Glomerular visceral epithelial cell (primary cell): ENCODE results near the gene ARF4.
"Not testable (repeated sequence)": the region's sequence is repeated elsewhere in the genome, so short reads cannot be mapped to it uniquely, and the experiment has no call there.

Experiments
- DNase-seq: peaks from one replicate; pipeline ENCODE4 v3.0.0-alpha.2; 2016; ENCODE audit errors: extremely low spot score

ARF4 gene

GRCh38 chr3:57597127-57597923 lies at the start of gene ARF4:
Gene ARF4 (minus strand): TSS chr3:57597344. CDS start chr3:57597140, 204 bp downstream.
- DNase-seq: peak; percentile 99

GRCh38 chr3:57646723-57647122 lies 49.6 kb upstream of the ARF4 start:
- peak; percentile 15 for DNase-seq

DNA sequence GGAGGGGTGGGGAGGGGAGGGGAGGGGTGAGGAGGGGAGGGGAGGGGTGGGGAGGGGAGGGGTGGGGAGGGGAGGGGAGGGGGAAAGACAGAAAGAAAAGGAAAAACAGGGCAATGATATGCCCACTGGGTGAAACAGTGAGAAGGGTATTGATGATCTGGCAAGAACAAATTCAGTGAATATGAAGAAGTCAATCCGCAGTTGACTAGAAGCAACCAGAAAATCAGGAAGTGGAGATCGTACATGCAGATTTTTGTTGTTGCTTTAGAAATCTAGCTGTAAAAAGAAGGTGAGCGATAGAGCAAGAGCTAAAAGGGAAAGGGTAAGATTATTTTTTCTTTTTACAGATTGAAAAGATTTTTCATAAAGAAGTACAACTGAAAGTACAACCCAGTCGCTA lies 47.6 kb upstream of the ARF4 start:
- no peak for DNase-seq

DNA sequence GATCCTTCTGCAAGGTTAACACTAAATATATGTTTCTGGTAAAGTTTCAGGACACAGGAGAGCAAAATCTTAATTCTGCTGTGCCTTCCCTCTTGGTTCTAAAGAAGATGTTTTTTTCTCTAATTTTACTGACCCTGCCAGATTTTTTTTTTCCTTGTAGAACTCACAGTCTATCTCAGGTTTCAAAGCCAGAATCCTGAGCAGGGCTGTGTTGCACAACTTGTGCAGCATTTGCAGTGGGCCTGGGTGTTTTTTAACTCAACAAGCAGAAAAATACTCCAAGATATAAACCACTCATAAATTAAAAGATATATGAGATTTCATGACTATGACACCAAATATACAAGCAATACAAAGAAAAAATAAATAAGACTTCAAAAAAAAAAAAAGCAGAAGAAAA lies 40.2 kb upstream of the ARF4 start:
- no peak for DNase-seq

- DNase-seq: not testable (repeated sequence)
Measured at GRCh38 chr3:57634259-57634658, 37.1 kb upstream of the ARF4 start.

DNA sequence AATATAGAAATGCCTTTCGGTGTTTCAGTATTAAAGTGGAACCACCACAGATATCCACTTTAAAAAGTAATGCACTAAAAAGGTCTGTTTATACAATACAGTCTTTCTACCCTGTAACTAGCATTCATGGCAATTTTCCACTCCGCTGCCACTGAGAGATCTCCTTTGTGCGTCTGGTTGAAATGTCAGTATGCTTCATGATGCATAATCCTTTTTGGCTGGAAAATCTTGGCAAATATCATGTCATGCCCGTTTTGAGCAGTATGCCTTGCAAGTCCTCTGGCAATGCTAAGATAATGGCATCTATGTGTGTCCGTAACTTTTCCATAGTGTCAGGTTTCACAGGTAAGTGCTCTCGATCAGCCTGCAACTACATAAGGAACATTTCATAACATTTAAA lies 30.8 kb upstream of the ARF4 start:
- no peak for DNase-seq

GRCh38 chr3:57624801-57625200 lies 27.7 kb upstream of the ARF4 start:
- no peak for DNase-seq

DNA sequence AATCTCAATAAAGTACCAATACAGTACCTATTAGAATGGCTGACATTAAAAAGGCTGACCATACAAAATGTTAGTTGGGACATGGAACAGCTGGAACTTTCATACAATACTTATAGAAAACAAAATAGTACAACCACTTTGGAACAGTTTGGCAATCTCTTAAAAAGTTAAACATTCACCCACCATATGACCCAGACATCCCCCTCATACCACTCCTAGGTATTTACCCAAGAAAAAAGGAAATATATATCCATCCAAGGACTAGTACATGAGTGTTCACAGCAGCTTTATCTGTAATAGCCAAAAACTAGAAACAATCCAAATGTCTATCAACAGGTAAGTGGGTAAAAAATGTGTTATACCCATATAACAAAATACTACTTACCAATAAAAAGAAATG lies 25.2 kb upstream of the ARF4 start:
- DNase-seq: no peak

DNA sequence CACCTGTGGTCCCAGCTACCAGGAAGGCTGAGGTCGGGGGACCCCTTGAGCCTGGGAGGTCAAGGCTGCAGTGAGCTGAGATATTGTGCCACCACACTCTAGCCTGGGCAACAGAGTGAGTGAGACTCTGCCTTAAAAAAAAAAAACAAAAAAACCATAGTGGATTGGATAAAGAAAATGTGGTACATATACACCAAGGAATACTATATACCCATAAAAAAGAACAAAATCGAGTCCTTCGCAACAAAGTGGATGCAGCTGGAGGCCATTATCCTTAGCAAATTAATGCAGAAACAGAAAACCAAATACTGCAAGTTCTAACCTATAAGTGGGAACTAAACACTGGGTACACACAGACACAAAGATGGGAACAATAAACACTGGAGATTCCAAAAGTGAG lies 20.6 kb upstream of the ARF4 start:
- no peak for DNase-seq

DNA sequence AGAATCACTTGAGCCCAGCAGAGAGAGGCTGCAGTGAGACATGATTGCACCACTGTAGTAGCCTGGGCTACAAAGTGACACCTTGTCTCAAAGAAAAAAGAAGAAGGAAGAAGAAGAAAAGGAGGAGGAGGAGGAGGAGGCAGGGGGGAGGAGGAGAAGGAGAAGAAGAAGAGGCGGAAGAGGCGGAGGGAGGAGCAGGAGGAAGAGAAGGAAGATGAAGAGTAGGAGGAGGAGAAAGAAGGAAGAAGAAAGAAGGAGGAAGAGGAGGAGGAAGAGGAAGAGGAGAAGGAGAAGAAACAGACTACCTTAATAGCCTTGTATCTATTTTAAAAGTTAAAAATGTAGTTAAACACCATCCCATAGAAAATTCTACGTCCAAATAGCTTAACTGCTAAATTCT lies 19.1 kb upstream of the ARF4 start:
- no peak for DNase-seq

GRCh38 chr3:57611870-57612269 lies 14.7 kb upstream of the ARF4 start:
- DNase-seq: not testable (repeated sequence)

DNA sequence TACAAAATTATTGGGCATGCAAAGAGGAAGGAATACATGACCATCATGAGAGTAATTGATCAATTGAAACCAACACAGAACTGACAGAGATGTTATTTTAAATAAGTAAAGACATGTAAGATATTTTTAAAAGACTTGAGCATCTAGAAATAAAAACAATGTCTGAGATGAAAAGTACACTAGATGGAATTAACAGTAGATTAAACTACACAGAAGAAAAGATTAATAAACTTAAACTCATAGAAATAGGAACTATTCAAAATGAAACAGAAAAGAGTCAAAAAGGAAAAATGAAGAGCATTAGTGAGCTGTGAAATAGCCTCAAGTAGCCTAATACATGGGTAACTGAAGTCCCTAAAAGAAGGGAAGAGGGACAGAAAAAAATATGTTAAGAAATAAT lies 8.5 kb upstream of the ARF4 start:
- no peak for DNase-seq

- DNase-seq: no peak
Measured at GRCh38 chr3:57604971-57605370, 7.8 kb upstream of the ARF4 start.

GRCh38 chr3:57600195-57600594 lies 3.1 kb upstream of the ARF4 start:
- DNase-seq: no peak

DNA sequence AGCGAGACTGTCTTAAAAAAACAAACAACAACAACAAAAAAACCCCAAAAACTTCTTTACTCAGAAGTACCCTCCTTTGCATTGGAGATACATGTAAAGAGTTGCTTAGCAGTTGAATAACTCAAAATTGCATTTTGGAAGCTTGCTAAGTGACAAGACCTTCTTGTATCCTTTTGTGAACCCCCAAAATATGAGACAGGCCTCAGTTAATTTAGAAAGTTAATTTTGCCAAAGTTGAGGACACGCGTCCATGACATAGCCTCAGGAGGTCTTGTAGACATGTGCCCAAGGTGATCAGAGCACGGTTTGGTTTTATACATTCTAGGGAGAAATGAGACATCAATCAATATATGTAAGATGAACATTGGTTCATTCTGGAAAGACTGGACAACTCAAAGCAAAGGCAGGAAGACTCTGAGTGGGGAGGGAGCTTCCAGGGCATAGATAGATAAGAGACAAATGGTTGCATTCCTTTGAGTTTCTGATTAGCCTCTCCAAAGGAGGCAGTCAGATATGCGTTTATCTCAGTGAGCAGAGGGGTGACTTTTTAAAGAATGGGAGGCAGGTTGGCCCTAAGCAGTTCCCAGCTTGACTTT lies 1.7 kb upstream of the ARF4 start:
- no peak for DNase-seq

- DNase-seq: peak; percentile 94
Measured at GRCh38 chr3:57596495-57597126, 533 bp downstream of the ARF4 start.

DNA sequence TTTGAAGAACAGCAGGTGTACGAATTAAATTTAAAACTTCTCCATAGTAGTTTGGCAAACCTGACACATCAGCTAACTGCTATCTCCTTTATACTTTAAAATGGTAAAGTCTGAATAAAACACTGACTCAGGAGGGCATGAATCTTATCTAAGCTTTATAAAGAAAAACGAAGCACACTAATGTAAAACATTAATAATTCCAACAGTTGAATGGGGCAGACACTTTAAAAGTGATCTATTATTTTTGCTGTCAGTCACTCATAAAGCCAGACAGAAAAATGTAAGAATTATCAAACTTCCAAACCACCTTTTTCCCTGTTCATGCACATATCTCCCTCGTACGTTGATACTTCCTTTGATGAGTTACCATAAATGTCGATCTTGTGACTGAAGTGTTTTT lies 2.6 kb downstream of the ARF4 start:
- DNase-seq: no peak

GRCh38 chr3:57594144-57594543 lies 3.0 kb downstream of the ARF4 start:
- no peak for DNase-seq

DNA sequence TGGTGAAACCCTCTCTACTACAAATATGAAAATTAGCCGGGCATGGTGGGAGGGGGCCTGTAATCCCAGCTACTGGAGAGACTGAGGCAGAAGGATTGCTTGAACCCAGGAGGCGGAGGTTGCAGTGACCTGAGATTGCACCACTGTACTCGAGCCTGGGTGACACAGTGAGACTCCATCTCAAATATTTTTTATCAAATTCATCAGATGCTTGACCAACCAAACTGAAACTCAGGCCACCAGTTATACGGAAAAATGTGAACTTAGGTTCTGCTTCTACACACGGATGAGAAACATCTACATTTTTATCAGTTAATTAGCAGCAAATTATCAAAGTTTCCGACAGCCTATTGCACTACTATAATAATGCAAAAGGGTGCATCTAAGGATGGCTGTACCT lies 4.8 kb downstream of the ARF4 start:
- no peak for DNase-seq

DNA sequence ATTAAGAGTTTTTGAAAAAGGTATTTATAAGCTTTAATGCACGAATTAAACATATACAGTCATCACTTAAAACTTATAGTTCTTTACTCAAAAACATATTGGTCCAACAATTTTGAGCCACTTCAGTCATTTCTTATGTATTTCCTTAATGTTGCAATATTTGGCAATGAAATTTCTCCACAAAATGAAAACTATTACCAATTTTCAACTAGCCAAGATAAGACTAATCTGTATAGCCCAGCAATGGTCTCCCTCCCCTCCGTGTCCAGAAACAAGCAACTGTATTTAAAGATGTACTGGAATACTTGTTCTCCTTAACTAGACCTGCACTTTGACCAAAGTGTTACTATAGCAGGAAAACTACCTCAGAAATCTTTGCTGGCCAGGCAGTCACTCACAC lies 9.2 kb downstream of the ARF4 start:
- DNase-seq: no peak

- no peak for DNase-seq
Measured at GRCh38 chr3:57586778-57587177, 10.4 kb downstream of the ARF4 start.

DNA sequence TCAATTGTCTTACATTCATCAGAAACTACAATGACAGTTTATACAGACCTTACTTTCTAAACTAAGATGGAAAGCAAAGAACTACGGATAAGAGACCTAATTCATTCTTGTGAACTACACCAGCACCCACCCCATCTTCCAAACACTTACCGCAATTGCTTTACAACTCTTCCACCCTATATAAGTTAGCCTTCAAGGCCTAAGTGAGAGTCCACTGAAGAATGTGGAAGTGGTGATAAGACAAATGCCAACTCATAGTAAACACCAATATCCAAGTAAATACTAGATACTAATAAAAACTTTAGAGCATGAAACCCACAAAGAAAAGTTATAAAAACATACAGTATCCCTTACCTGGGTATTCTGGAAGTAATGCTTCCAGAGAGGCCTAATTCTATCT lies 13.6 kb downstream of the ARF4 start:
- DNase-seq: no peak

DNA sequence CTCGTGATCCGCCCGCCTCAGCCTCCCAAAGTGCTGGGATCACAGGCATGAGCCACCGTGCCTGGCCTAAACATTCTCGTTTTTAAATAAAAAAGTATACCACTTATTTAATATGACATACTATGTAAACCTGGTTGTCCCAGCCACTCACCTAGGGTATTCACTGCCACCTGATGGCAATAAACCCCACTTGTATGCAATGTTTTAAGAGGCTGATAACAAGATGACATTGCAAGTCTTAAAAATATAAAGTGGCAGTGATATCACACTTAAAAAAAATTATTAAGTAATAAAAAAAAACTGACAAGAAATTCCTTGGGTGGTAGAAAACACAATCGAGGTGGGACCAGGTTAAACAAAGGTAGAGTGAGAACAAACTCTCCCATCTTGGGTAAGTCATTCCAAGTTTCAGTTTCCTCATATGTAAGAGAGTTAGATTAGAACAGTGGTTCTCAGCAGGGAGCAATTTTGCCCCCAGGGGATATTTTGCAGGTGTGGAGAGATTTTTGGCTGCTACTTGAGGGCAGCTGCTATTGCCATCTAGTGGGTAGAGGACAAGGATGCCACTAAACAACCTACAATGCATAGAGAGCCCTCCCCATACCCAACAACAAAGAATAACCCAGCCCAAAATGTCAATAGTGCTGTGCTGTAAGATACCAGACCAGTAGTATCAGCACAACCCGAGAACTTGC lies 14.5 kb downstream of the ARF4 start:
- DNase-seq: peak; percentile 7
